AG04450 (cell line): Measurements from ENCODE around the gene WFDC8. TPM values are rescaled to one million over a fixed set of nuclear protein-coding genes. Genes with fewer than 3 reads are reported as not detected.

Experiments
- CTCF ChIA-PET: fragments of 300-600, 350-600 bp; formaldehyde crosslinking; extraction: SDS; loops from one replicate; lab custom pipeline; 2022; ENCODE audit warnings: antibody characterized with exemption, inconsistent platforms; lab: Charles Lee
- POLR2A ChIA-PET: fragments of 350-600 bp; formaldehyde crosslinking; extraction: SDS; loops from one replicate; lab custom pipeline; 2021; ENCODE audit warnings: antibody characterized with exemption, inconsistent platforms; lab: Yijun Ruan, JAX
- DNase-seq: peaks from one replicate; pipeline ENCODE4 v3.0.0-alpha.2; 2011; ENCODE audit warnings: low read depth, low spot score
- H3K27ac ChIP-seq: one replicate; pipeline ENCODE4 v1.5.1; 2012; ENCODE audit warnings: low read depth, low read length, control low read depth
- H3K27me3 ChIP-seq: one replicate; pipeline ENCODE4 v1.6.0; 2012; ENCODE audit warnings: low read length; ENCODE audit not compliant: control insufficient read depth, insufficient read depth
- H3K4me3 ChIP-seq: 2 replicates; pipeline ENCODE4 v1.5.1; 2011; ENCODE audit warnings: mild to moderate bottlenecking, low read depth, low read length, control low read depth
- H3K9me3 ChIP-seq: 2 replicates; pipeline ENCODE4 v1.5.1; 2012; ENCODE audit warnings: low read length; ENCODE audit not compliant: control insufficient read depth, insufficient read depth
- polyA plus RNA-seq: library from polyadenylated mRNA; depleted of rRNA; stranded (reverse); fragments of >200 nt; gene quantifications from 2 replicates; pipeline ENCODE4 v1.2.3, GENCODE V29; 2011
- TF ChIP-seq, protein P1 (sequence below): IDR thresholded peaks from 2 replicates; pipeline ENCODE4 v1.5.1; 2011; ENCODE audit warnings: low read depth, low read length, control low read depth, inconsistent platforms

WFDC8 gene
- polyA plus RNA-seq, 1 experiment = not detected

DNA sequence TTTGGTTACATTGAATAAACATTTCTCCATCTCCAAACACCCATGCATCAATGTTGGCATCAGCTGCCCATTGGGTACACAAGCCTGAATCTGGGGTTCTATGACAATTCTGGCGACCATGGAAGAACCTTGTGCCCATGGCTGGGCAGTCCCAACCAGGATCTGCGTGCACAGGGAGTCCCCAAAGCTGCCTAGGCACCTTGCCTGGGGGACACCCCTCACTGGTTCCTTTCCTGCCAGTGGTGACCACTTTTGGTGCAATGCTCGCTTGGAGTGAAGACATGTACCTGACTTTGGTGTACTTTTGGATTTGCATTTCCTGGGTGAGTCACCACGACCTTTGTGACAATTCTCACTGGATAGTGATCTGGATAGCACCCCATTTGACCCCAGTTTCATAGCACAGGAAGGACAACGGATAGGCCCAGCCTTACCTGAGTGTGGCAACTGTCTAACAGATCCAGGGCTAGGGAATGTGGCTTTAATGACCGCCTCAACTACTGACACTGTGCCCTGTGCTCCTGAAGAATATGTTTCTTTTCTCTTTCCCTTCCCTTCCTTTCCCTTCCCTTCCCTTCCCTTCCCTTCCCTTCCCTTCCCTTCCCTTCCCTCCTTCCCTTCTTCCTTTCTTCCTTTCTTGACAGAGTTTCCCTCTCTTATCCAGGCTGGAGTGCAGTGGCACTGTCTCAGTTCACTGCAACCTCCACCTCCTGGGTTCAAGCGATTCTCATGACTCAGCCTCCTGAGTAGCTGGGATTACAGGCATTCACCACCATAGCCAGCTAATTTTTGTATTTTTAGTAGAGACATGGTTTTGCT, 70.8 kb downstream of the WFDC8 start:
- POLR2A ChIA-PET = no interaction called here

GRCh38 chr20:45507011-45507820, 71.9 kb downstream of the WFDC8 start:
- ChIA-PET POLR2A (no interaction called here), CTCF (no interaction called here)
- H3K27me3 ChIP-seq = peaks cover 4% of the 10 kb centered on the region
- no peak for DNase-seq
- no peak overlapping the region for H3K4me3 ChIP-seq
- TF ChIP-seq, protein P1, sequence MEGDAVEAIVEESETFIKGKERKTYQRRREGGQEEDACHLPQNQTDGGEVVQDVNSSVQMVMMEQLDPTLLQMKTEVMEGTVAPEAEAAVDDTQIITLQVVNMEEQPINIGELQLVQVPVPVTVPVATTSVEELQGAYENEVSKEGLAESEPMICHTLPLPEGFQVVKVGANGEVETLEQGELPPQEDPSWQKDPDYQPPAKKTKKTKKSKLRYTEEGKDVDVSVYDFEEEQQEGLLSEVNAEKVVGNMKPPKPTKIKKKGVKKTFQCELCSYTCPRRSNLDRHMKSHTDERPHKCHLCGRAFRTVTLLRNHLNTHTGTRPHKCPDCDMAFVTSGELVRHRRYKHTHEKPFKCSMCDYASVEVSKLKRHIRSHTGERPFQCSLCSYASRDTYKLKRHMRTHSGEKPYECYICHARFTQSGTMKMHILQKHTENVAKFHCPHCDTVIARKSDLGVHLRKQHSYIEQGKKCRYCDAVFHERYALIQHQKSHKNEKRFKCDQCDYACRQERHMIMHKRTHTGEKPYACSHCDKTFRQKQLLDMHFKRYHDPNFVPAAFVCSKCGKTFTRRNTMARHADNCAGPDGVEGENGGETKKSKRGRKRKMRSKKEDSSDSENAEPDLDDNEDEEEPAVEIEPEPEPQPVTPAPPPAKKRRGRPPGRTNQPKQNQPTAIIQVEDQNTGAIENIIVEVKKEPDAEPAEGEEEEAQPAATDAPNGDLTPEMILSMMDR = no peak
- no peaks in the 10 kb centered on the region for H3K9me3 ChIP-seq
- no peak overlapping the region for H3K27ac ChIP-seq

More for the DNA sequence above, 70.8 kb downstream of the WFDC8 start:
- H3K9me3 ChIP-seq = no peaks in the 10 kb centered on the region
- H3K4me3 ChIP-seq = no peak overlapping the region
- DNase-seq = no peak
- peaks cover 4% of the 10 kb centered on the region for H3K27me3 ChIP-seq
- TF ChIP-seq, protein P1 = no peak
- CTCF ChIA-PET = no interaction called here
- no peak overlapping the region for H3K27ac ChIP-seq

DNA sequence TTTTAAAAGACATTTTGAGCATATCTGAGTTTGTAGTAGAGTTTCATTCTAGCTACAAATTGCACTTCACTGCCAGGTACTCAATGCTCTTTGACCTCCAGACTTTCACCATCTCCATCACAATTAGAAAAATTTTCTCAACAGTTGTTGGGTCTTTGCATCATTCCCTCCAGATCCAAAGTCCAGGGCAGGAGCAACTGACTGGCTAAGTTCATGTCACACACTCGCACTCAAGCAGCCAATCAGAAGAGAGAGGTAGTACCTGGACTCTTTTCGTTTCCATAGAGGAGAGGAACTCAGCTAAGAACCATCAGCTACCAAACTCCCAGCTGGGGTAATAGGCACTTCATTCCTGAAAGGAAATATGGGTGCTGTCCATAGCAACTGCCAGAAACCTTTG, 72.7 kb downstream of the WFDC8 start:
- Histone ChIP-seq H3K27me3 (peaks cover 1% of the 10 kb centered on the region), H3K27ac (no peak overlapping the region), H3K9me3 (no peaks in the 10 kb centered on the region), H3K4me3 (no peak overlapping the region)
- no peak for DNase-seq
- POLR2A ChIA-PET = no interaction called here
- TF ChIP-seq, protein P1 = no peak
- CTCF ChIA-PET = no interaction called here

DNA sequence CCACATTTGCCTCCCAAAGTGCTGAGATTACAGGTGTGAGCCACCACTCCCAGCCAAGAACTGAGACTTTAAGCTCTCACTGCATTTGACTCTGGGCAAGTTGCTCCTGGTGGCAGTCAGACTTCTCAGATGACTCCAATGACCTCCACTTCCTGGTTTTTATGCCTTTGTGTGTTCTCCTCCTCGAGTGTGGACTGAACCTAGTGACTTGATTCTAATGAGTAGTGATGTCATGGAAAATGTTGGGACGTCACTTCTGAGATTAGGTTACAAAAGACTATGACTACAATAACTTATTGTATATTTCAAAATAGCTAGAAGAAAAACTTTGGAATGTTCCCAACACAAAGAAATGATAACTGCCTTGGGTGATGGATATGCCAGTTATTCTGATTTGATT, 75.7 kb downstream of the WFDC8 start:
- ChIA-PET CTCF (no interaction called here), POLR2A (no interaction called here)
- peaks cover 2% of the 10 kb centered on the region for H3K27me3 ChIP-seq
- no peak for DNase-seq
- H3K9me3 ChIP-seq = no peaks in the 10 kb centered on the region
- no peak overlapping the region for H3K27ac ChIP-seq
- no peak overlapping the region for H3K4me3 ChIP-seq
- TF ChIP-seq, protein P1 = no peak

GRCh38 chr20:45502561-45502960, 76.5 kb downstream of the WFDC8 start:
- POLR2A ChIA-PET = no interaction called here
- TF ChIP-seq, protein P1 = no peak
- CTCF ChIA-PET = no interaction called here
- Histone ChIP-seq H3K27ac (no peak overlapping the region), H3K9me3 (no peaks in the 10 kb centered on the region), H3K4me3 (no peak overlapping the region), H3K27me3 (peaks cover 2% of the 10 kb centered on the region)
- no peak for DNase-seq
